ENCODE results near the gene NUAK2. TPM values are rescaled to one million over a fixed set of nuclear protein-coding genes. Genes with fewer than 3 reads are reported as not detected.
"Not testable (repeated sequence)": the region's sequence is repeated elsewhere in the genome, so short reads cannot be mapped to it uniquely, and the experiment has no call there.

Gene NUAK2
- total RNA-seq (2014; rRNA removed; shearing (Covaris generic)), result 5.4 and 6.7 TPM in 2 replicates
- 9.2 and 13.8 TPM in 2 replicates for polyA plus RNA-seq (2014; cell fraction: nucleus; rRNA removed)

- peak; percentile 91 for DNase-seq (ENCODE audit: extremely low read depth, low read depth)
Observed at GRCh38 chr1:205321162-205321958, at the start of gene NUAK2. TSS of gene NUAK2 (minus strand) at chr1:205321745. CDS start at chr1:205321628, 117 bp downstream.

- DNase-seq (ENCODE audit: extremely low read depth, low read depth), result no peak
Observed at GRCh38 chr1:205370780-205371179, 49.2 kb upstream of the NUAK2 start.

GRCh38 chr1:205369701-205370123 is 48.2 kb upstream of the NUAK2 start:
- no peak for DNase-seq (ENCODE audit: extremely low read depth, low read depth)

GRCh38 chr1:205368478-205368877 is 46.9 kb upstream of the NUAK2 start:
- no peak for DNase-seq (ENCODE audit: extremely low read depth, low read depth)

GRCh38 chr1:205365945-205366463 is 44.5 kb upstream of the NUAK2 start:
- DNase-seq (ENCODE audit: extremely low read depth, low read depth), result no peak

GRCh38 chr1:205365086-205365485 is 43.5 kb upstream of the NUAK2 start:
- DNase-seq (ENCODE audit: extremely low read depth, low read depth), result not testable (repeated sequence)

GRCh38 chr1:205360891-205361290 is 39.3 kb upstream of the NUAK2 start:
- DNase-seq (ENCODE audit: extremely low read depth, low read depth), result no peak

GRCh38 chr1:205359771-205360565 is 38.4 kb upstream of the NUAK2 start:
- DNase-seq (ENCODE audit: extremely low read depth, low read depth), result no peak

GRCh38 chr1:205358579-205358978 is 37.0 kb upstream of the NUAK2 start:
- DNase-seq (ENCODE audit: extremely low read depth, low read depth), result no peak

GRCh38 chr1:205357567-205357966 is 36.0 kb upstream of the NUAK2 start:
- DNase-seq (ENCODE audit: extremely low read depth, low read depth), result no peak

- no peak for DNase-seq (ENCODE audit: extremely low read depth, low read depth)
Observed at GRCh38 chr1:205356440-205357139, 35.0 kb upstream of the NUAK2 start, which contains the start of gene KLHDC8A. TSS of gene KLHDC8A (minus strand) at chr1:205356922. CDS start at chr1:205343604, 13,318 bp downstream.

GRCh38 chr1:205355075-205355453 is 33.5 kb upstream of the NUAK2 start:
- no peak for DNase-seq (ENCODE audit: extremely low read depth, low read depth)

- peak; percentile 80 for DNase-seq (ENCODE audit: extremely low read depth, low read depth)
Observed at GRCh38 chr1:205354259-205355074, 32.9 kb upstream of the NUAK2 start.

GRCh38 chr1:205353612-205354011 is 32.1 kb upstream of the NUAK2 start:
- DNase-seq (ENCODE audit: extremely low read depth, low read depth), result no peak

GRCh38 chr1:205353191-205353590 is 31.6 kb upstream of the NUAK2 start:
- no peak for DNase-seq (ENCODE audit: extremely low read depth, low read depth)

- DNase-seq (ENCODE audit: extremely low read depth, low read depth), result no peak
Observed at GRCh38 chr1:205351984-205352713, 30.6 kb upstream of the NUAK2 start.

- no peak for DNase-seq (ENCODE audit: extremely low read depth, low read depth)
Observed at GRCh38 chr1:205350691-205351141, 29.2 kb upstream of the NUAK2 start.

GRCh38 chr1:205350124-205350523 is 28.6 kb upstream of the NUAK2 start:
- DNase-seq (ENCODE audit: extremely low read depth, low read depth), result no peak
